Measurements from ENCODE around the gene POLR3H. TPM values are rescaled to one million over a fixed set of nuclear protein-coding genes. Genes with fewer than 3 reads are reported as not detected.
"Not testable (repeated sequence)": the region's sequence is repeated elsewhere in the genome, so short reads cannot be mapped to it uniquely, and the experiment has no call there.

Gene POLR3H
- total RNA-seq, 2 experiments from 2014 or later, result 75.9 to 78.9 TPM

DNA sequence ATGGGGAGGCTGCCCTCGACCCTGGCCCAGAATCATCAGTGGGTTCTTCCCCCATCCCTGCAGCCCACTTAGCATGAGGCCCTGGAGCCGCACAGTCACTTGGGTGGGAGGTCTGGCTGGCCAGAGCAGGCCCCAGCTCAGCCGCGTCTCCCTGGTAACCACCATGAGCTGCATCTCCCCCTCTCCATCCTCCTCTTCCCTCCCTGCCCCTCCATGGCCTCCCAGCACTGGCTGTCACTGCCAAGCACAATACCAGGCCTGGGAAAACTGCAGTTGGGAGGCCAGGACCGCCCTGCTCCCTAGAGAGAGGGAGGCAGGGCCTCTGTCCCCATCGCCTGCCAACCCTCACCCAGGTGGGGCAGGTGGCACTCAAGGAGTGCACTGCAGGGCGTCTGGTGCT is 24.5 kb upstream of the POLR3H start:
- POLR2A ChIA-PET, result no interaction called here
- CTCF ChIA-PET, result no interaction called here

DNA sequence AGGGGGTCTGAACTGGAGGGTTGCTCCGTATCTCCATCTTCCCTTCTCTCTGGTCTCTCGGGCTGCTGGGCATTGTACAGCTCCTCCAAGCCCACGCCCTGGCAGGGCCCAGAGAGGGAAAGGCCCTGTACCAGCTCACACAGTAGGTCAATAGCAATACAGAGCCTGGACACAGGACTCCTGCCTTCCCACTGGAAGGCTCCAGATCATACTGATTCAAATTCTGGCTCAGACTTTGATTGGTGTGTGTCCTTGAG is 23.2 kb upstream of the POLR3H start:
- ChIA-PET POLR2A (no interaction called here), CTCF (no interaction called here)

DNA sequence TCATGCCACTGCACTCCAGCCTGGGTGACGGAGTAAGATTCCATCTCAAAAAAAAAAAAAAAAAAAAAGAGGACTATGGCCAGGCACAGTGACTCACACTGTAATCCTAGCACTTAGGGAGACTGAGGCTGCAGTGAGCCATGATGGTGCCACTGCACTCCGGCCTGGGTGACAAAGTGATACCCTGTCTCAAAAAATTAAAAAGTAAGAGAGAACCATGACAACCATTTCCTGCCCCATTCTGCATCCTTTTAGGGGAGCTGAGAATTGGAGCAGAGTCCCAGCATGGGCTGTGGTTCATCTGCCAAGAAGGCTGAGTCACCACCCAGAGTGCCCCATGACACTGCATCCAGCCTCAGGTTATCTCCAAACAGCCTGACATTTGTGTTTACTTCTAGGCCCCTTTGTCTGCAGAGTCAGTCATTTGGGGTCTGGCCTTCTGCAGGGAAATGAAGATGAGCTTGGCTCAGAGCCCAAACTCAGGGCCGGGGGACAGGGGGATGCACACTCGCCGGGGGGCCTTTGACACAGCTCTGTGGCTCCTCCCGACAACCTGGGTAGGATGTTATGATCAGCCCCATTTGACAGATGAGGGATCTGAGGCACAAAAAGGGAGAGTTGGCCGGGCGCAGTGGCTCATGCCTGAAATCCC is 21.3 kb upstream of the POLR3H start:
- ChIA-PET CTCF (interaction anchor here (0.7 to 1.1 kb wide), 2 partner anchors 11 to 20 kb away, joined by 3 read pairs; no protein-coding TSS in a partner anchor), POLR2A (interaction anchor here (0.7 kb wide), 1 partner anchor 16 kb away, joined by 6 read pairs; no protein-coding TSS in a partner anchor)

DNA sequence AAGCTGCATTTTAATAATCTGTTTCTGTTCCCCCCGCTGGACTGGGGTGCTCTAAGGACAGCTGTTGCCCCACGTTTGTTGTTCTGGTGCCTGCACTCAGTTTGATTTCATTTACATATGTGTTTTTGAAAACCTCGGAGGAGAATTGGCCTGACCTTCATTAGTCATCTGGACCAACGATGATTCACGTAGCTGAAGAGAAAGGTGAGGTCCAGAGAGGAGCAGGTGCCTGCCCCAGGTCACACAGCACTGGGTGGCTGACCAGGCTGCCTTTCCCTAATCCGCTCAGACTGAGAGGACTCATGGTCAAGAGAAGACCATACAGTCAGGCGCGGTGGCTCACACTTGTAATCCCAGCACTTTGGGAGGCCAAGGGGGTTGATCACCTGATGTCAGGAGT is 20.3 kb upstream of the POLR3H start:
- ChIA-PET CTCF (interaction anchor here (0.7 to 1.1 kb wide), 2 partner anchors 12 to 19 kb away, joined by 3 read pairs; no protein-coding TSS in a partner anchor), POLR2A (interaction anchor here (0.7 kb wide), 1 partner anchor 17 kb away, joined by 6 read pairs; no protein-coding TSS in a partner anchor)

DNA sequence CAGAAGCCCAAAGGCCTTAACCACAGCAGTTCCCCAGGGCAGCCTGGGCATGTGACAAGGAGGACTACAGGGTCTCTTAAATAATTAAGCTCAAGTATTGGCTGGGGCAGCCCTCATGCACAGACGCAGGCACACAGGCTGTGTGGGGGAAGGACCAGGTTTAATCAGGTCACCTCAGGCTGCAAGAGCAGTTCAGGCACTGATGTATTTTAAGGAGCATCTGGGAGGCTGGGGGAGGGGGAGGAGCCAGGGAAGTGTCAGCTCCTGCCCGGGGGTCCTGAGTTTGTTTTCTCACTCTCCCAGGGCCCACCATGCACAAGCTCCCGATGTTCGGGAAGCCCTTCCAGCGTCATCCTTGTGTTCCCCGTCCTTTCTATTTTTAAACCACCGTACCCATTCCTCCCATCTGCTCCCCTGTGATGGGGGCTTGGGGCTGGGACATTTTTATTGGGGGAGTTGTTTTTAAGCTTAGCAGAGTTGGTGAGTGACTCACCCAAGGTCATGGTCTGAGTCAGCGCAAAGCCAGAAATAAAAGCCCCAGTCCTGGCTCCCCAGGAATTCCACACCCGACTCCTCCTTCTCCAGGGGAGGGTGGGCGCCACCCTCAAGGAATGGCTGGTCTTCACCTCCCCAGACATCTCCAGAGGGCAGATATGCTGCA is 18.9 kb upstream of the POLR3H start:
- CTCF ChIA-PET, result no interaction called here
- POLR2A ChIA-PET, result no interaction called here

DNA sequence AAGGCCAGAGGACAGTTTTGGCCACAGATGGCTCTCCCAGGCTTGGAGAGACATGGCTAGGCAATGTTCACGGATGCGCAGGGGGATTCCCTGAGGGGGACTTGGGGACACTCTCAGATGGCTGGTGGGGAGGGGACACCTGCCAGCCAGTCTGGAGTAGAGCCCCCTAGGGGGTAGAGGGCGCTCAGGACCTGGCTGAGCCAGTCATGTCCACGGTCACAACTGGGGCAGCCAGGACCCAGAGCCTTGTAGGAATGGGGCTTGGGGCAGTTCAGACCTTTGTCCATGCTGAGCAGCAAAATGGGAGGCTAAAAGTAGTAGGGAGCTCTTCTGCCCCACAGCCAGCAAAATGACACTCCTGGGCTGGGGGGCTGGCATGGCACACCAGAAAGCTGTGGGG is 18.2 kb upstream of the POLR3H start:
- CTCF ChIA-PET, result no interaction called here
- POLR2A ChIA-PET, result no interaction called here

DNA sequence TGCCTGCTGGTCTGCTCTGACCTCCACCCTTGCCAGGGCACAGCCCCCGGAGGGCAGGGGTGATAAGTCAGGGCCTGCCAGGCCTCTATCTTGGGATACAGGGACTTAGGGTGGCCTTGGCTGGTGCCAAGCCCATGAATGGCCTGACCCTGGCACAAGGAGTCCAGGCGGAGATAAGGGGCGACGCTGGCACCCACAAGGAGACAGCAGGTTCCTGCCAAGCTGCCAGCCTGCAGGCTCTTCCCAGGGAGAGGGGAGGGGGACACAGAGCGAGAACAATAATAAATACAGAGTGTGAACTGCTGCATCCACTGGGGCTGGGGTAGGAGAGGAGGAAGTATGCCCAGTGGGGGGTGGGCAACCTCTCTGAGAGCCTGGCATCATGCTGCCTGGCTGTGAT is 17.5 kb upstream of the POLR3H start:
- POLR2A ChIA-PET, result no interaction called here
- CTCF ChIA-PET, result no interaction called here

DNA sequence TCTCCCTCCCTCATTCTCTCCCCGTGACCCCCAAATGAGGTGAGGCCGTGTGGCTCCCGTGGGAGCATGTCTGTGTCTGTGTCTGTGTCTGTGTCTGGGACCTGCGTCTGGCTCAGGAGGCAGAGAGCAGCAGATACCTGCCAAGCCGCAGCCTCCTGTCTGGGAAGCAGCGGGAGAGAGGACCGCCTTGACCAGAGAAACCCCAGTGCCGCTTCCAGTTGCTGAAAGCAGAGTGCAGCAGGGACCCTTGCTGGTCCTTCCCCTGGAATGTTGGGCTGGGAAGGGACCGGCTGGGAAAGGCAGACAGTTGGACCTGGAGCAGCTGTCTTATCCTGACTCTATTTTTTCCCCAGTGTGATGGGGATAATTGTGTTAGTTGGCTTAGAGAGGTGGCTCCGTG is 17.1 kb upstream of the POLR3H start:
- ChIA-PET CTCF (no interaction called here), POLR2A (no interaction called here)

DNA sequence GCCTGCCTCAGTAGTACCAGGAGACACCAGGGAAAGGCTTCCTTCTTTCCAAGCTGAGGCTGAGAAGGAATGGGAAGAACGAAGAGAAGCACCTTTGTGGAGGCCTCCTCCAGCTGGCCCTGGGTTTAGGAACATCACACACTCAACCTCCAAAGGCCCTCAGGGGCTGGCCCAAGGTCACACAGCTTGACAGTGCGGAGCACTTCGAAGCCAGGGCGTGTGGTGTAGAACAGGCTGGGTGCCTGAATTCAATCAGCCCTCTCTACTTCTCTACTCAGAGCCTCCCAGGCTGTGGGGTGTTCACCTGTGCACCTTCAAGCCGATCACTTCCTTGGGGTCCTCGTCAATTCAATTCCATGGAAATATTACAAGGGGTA is 15.8 kb upstream of the POLR3H start:
- CTCF ChIA-PET, result interaction anchor here (0.7 kb wide), 1 partner anchor 20 kb away, joined by 3 read pairs; no protein-coding TSS in a partner anchor

DNA sequence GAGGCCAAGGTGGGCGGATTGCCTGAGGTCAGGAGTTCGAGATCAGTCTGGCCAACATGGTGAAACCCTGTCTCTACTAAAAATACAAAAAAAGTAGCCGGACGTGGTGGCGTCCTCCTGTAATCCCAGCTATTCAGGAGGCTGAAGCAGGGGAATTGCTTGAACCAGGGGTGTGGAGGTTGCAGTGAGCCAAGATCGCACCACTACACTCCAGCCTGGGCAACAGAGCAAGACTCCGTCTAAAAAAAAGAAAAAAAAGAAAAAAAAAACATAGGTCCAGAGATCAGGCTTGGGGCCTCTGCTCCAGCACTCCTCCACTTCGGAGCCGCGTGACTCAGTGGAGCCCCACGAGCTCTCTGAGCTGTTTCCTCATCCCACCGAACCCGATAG is 14.0 kb upstream of the POLR3H start:
- CTCF ChIA-PET, result interaction anchor here (0.9 kb wide), 1 partner anchor 155 kb away, joined by 3 read pairs; no protein-coding TSS in a partner anchor
- POLR2A ChIA-PET, result not testable (repeated sequence)

More for the DNA sequence above, 15.8 kb upstream of the POLR3H start:
- POLR2A ChIA-PET, result interaction anchor here (0.5 kb wide), 1 partner anchor 262 kb away, joined by 6 read pairs; no protein-coding TSS in a partner anchor

DNA sequence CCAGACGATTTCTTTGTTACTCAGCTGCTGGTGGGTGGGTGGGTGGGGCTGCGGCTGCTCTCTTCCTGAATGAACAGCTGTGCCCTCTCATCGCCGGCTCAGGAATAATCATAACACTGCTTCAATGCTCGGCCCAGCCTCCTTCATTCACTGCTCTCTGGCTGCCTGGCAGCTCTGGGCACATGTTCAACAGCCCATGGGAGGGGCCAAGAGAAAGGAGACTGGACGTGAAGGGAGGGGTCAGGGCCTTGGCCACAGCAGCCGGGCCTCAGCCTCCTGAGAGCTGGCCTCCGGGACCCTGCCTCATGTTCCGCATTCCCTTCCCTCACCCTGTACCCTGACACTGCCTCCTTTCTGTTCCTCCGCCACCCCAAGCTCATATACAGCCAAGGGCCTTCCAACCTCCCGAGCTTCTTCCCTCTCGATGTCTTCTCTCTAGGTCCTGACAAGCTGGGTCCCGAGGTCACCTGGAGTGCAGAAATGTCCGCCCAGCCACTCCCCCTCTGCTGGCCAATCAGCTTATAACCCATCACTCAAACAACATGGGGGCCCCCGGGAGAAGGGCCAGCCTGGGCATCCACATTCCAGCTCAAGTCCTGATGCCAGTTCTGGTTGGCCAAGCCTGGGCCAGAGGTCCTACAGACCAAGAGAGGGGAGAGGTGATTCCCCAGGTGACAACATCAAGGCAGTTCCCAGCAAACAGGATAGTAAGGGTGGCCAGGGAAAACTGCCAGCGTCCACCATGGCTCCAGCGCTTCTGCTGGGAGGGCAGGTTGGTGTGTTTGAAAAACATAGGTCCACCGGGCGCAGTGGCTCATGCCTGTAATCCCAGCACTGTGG is 13.4 kb upstream of the POLR3H start:
- POLR2A ChIA-PET, result no interaction called here
- CTCF ChIA-PET, result interaction anchor here (0.9 kb wide), 1 partner anchor 154 kb away, joined by 3 read pairs; no protein-coding TSS in a partner anchor

DNA sequence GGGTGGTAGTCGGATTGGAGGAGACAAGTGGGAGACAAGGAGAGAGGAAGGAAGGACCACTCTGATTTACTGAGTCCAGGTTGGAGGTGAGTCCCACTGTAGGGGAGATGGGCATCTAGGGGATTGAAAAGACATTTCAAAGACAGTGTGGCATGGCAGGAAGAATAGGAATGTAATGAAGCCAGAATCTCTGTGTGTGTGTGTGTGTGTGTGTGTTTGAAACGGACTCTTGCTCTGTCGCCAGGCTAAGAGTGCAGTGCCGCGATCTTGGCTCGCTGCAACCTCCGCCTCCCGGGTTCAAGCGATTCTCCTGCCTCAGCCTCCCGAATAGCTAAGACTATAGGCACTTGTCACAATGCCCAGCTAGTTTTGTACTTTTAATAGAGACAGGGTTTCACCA is 12.3 kb upstream of the POLR3H start:
- ChIA-PET POLR2A (no interaction called here), CTCF (no interaction called here)

DNA sequence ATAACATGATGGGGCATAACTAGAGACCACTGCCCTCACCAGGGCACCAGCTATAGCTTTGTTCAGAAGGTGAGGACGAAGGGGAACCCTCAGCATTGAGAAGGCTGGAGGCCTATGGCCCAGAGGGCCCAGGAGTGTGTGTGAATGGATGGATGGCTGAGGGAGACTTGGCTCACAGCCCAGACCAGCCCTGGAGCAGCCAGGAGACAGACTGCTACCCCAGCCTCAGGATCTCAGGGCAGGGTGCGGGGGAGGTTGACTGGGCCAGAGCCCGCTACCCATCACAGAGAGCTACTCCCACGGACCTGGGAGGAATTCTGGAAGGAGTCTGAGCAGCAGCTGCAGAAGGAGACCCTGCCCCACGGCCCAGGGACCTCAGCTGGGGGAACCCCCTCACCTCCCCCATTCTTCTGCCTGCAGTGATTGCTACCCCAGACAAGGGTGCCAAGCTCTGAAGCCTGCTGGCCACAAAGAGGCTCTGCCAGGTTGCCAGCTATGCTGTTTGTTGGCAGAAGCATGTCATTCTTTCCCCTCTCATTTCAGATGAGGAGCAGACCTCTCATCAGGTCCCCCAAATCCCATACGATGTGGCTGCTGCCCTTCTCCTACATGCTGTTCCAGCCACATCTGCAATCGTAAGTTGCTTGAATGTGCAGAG is 11.2 kb upstream of the POLR3H start:
- POLR2A ChIA-PET, result no interaction called here
- CTCF ChIA-PET, result no interaction called here

DNA sequence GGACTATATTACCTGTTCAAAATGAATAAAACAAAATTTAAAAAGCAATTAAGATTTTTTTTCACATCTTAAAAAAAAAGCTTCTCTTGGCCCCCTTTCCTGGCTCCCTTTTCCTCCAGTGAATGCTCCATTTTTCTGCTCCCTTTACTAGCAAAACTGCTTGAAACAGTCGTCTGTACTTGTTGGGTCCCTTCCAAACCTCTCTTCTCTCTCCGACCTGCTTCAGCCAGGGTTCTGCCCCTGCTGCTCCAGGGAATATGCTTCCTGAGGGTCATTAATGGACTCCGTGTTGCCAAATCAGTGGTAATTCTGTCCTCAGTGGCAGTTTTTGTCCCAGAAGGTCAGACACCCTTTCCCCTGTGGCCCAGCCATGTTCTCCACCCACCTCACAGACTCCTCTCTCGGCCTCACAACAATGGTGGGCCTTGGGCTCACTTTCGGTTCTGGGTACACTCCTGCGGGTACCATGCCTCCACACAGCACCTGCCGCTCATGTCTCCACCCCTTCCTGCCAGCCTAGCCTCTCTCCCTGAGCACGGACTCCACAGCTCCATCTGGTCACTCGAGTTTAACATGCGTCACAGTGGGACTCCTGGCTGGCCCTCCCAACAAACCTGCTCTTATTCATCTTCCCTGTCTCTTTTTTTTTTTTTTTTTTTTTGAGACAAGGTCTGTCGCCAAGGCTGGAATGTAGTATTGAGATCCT is 7.8 kb upstream of the POLR3H start:
- POLR2A ChIA-PET, result interaction anchor here (0.6 to 0.7 kb wide), 2 partner anchors 17 to 144 kb away, joined by 3 to 7 read pairs; no protein-coding TSS in a partner anchor
- CTCF ChIA-PET, result interaction anchor here (0.6 kb wide), 2 partner anchors 8 to 381 kb away, joined by 3 read pairs; no protein-coding TSS in a partner anchor

DNA sequence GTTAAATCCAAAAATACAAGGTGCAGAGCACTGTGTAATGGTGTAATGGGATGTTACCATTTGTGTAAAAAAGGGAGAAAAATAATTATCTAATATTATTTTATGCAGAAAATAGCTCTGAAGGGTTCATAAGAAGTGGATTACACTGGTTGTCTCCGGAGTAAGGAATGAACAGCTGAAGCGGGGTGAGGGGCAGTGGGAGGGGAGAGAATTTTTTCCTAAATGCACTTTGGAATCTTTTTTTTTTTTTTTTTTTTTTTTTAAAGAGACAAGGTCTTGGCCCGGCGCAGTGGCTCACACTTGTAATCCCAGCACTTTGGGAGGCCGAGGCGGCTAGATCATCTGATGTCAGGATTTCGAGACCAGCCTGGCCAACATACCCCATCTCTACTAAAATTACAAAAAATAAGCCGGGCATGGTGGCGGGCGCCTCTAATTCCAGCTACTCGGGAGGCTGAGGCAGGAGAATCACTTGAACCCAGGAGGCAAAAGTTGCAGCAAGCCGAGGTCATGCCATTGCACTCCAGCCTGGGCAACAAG is 6.8 kb upstream of the POLR3H start:
- POLR2A ChIA-PET, result interaction anchor here (0.7 kb wide), 1 partner anchor 16 kb away, joined by 3 read pairs; no protein-coding TSS in a partner anchor
- CTCF ChIA-PET, result no interaction called here

DNA sequence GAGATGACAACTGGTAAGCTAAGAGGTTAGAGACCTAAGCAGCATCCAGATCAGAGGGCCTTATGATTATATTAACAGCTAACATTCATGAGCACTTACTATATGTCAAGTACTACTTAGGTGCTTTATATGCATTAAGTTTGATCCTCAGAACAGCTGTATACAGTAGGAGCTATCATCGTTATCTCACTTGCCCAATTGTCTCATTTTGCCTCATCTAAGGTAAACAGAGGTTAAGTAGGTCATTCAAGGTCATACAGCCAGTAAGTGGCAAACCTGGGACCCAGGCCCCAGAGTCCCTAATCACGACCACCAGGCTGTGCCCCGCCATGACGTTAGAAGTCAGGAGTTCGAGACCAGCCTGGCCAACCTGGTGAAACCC is 4.6 kb upstream of the POLR3H start:
- CTCF ChIA-PET, result interaction anchor here (0.7 to 1.2 kb wide), 2 partner anchors 22 to 60 kb away, joined by 3 read pairs; no protein-coding TSS in a partner anchor
- POLR2A ChIA-PET, result no interaction called here

DNA sequence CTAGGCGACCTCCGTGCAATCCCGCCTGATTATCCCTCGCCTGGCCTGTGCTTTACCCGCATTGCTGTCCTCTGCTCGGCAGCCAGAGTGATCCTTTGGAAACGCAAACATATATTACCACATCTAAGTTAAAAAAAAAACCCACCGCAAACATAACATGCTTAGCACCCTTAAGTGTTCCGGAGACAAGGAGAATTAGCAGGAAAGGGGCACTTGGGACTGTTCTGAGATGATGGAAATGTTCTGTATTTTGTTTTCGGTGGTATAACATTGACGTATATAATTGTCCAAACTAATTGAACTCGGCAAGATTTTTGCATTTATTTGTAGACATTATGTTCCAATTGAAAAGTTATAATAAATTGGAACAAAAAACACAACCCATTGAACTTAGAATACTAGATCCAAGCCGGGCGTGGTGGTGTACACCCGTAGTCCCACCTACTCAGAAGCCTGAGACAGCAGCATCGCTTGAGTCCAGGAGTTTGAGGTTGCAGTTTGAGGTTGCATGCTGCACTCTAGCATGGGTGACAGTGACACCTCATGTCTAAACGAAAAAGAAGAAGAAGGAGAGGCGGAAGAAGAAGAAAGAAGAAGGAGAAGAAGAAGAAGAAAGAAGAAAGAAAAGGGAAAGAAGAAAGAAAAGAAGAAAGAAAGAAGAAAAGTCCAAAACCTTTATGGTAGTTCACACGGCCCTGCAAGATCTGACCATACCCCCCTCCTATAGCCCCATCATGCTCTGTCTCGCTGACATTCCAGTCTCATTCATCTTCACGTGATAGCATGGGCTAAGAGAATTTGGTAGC is 604 bp upstream of the POLR3H start:
- POLR2A ChIA-PET, result interaction anchor here (0.6 kb wide), 1 partner anchor 258 kb away, joined by 3 read pairs; no protein-coding TSS in a partner anchor
- CTCF ChIA-PET, result interaction anchor here (0.6 to 2.4 kb wide), 2 partner anchors 13 to 20 kb away, joined by 3 to 15 read pairs; no protein-coding TSS in a partner anchor

DNA sequence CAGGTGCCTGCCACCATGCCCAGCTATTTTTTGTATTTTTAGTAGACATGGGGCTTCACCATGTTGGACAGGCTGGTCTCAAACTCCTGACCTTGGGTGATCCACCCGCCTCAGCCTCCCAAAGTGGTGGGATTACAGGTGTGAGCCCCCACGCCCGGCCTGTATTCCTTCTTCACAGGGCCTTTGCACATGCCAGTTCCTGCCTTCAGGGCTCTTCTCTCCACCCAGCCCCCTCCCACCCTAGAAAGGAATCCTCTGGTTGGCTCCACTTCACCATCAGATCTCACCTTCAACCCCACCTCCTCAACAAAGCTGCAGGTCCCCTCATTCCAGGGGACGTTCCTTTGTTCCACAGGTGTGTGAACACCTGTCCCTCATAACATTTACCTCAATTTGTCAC is 2.0 kb downstream of the POLR3H start:
- ChIA-PET CTCF (interaction anchor here (2.4 kb wide), 1 partner anchor 10 kb away, joined by 15 read pairs; no protein-coding TSS in a partner anchor), POLR2A (interaction anchor here (0.7 kb wide), 1 partner anchor 73 kb away, joined by 3 read pairs; no protein-coding TSS in a partner anchor)

Data from activated CD8-positive, alpha-beta memory T cell treated with anti-CD3 and anti-CD28 coated beads for 36 hours (primary cell).